ENCODE data around the gene OR14K1.
"Not testable (repeated sequence)": the region's sequence is repeated elsewhere in the genome, so short reads cannot be mapped to it uniquely, and the experiment has no call there.

OR14K1 gene

GRCh38 chr1:247738315-247738714, at the start of gene OR14K1:
Gene OR14K1, plus strand, starts transcription at chr1:247738615. Its CDS starts 0 bp downstream, at chr1:247738615.
- no peak for DNase-seq (ENCODE audit: low spot score)

GRCh38 chr1:247701338-247701737, 37.1 kb upstream of the OR14K1 start:
- DNase-seq (ENCODE audit: low spot score): no peak

- not testable (repeated sequence) for DNase-seq (ENCODE audit: low spot score)
These were observed 27.7 kb upstream of the OR14K1 start for GRCh38 chr1:247710681-247711080.

GRCh38 chr1:247713753-247714152, 24.7 kb upstream of the OR14K1 start:
- DNase-seq (ENCODE audit: low spot score): no peak

GRCh38 chr1:247716546-247716945, 21.9 kb upstream of the OR14K1 start, which contains the start of gene OR6F1:
Gene OR6F1, minus strand, starts transcription at chr1:247716646. Its CDS starts 3,891 bp downstream, at chr1:247712755.
- no peak for DNase-seq (ENCODE audit: low spot score)

GRCh38 chr1:247721222-247721621, 17.2 kb upstream of the OR14K1 start:
- DNase-seq (ENCODE audit: low spot score): no peak

GRCh38 chr1:247740721-247741120, 2.3 kb downstream of the OR14K1 start:
- no peak for DNase-seq (ENCODE audit: low spot score)

- DNase-seq (ENCODE audit: low spot score): no peak
These were observed 3.3 kb downstream of the OR14K1 start for GRCh38 chr1:247741756-247742155.

GRCh38 chr1:247742215-247742760, 3.9 kb downstream of the OR14K1 start:
- not testable (repeated sequence) for DNase-seq (ENCODE audit: low spot score)

GRCh38 chr1:247746391-247746935, 8.0 kb downstream of the OR14K1 start:
- no peak for DNase-seq (ENCODE audit: low spot score)

GRCh38 chr1:247747616-247748015, 9.2 kb downstream of the OR14K1 start:
- no peak for DNase-seq (ENCODE audit: low spot score)

GRCh38 chr1:247748041-247748440, 9.6 kb downstream of the OR14K1 start, which contains the start of gene OR14A2:
Gene OR14A2, minus strand, starts transcription at chr1:247748141.
- no peak for DNase-seq (ENCODE audit: low spot score)

- DNase-seq (ENCODE audit: low spot score): no peak
These were observed 11.5 kb downstream of the OR14K1 start for GRCh38 chr1:247749870-247750269.

GRCh38 chr1:247754311-247754710, 15.9 kb downstream of the OR14K1 start:
- not testable (repeated sequence) for DNase-seq (ENCODE audit: low spot score)

GRCh38 chr1:247760456-247760855, 22.0 kb downstream of the OR14K1 start, which contains the start of gene OR1C1:
Gene OR1C1, minus strand, starts transcription at chr1:247760556. Its CDS starts 2,150 bp downstream, at chr1:247758406.
- no peak for DNase-seq (ENCODE audit: low spot score)

- DNase-seq (ENCODE audit: low spot score): no peak
These were observed 31.2 kb downstream of the OR14K1 start for GRCh38 chr1:247769603-247770002.
